ENCODE data around the gene PECR.

The PECR gene

DNA sequence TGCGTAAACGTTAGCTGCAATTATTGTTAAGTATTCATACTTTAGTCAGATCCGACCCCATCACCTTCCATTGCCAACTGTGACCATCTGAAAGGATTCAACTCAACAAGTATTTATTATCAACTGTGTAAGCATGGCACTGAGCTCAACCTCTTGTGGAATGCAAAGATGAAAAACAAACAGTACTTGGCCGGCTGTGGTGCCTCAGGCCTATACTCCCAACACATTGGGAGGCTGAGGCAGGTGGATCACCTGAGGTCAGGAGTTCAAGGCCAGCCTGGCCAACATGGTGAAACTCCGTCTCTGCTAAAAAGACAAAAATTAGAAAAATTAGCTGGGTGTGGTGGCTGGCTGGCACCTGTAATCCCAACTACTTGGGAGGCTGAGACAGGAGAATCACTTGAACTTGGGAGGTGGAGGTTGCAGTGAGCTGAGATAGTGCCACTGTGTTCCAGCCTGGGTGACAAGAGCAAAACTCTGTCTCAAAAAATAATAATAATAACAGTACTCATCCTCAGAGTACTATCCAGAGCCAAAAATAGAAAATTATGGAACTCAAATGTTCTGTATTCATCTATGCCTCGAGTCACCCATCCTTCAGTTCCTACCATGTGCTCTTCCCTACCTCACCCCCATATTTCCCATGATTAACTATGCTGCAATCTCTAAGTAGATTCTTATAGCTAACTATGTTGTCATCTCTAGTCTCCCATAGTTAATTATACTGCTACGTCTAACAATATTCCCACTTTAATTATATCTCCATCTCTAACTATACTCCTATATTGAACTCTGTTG lies 59.6 kb downstream of the PECR start:
- no peaks in the 10 kb centered on the region for H3K9me3 ChIP-seq
- no peak overlapping the region for H3K4me3 ChIP-seq
- no peaks in the 10 kb centered on the region for H4K20me1 ChIP-seq
- H3K4me2 ChIP-seq, result no peak overlapping the region
- no peak for TF ChIP-seq Cebpa-rat (IDR thresholded peaks at IDR 0.05)
- H3K9ac ChIP-seq, result no peak overlapping the region
- H3K36me3 ChIP-seq, result no peaks in the 10 kb centered on the region
- no peaks in the 10 kb centered on the region for H3K27me3 ChIP-seq
- no peak overlapping the region for H3K27ac ChIP-seq
- H3K4me1 ChIP-seq, result peaks cover 8% of the 10 kb centered on the region

DNA sequence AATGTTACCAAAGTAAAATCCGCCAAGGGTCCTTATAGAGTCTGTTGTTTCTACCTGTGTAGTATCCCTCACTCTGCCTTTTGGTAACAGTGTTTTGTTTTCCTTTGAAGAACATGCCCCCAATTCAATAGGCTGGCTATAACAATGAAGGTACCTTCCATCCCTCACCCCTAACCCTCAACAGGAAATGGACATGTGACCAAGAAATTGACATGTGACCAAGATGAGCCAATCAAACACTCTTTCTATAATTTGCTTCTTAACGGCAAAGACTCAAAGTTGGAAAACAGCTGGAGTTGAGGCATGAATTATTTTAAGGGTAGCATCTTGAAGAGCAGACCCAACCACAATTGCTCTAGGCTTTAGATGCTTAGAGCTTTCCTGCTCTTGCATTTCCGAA lies 62.9 kb downstream of the PECR start:
- no peaks in the 10 kb centered on the region for H3K36me3 ChIP-seq
- H3K27me3 ChIP-seq, result no peaks in the 10 kb centered on the region
- H3K27ac ChIP-seq, result no peak overlapping the region
- H4K20me1 ChIP-seq, result no peaks in the 10 kb centered on the region
- TF ChIP-seq Cebpa-rat (IDR thresholded peaks at IDR 0.05), result no peak
- H3K4me2 ChIP-seq, result no peak overlapping the region
- H3K4me3 ChIP-seq, result no peak overlapping the region
- H3K9me3 ChIP-seq, result no peaks in the 10 kb centered on the region
- H3K4me1 ChIP-seq, result peaks cover 34% of the 10 kb centered on the region
- H3K9ac ChIP-seq, result no peak overlapping the region

DNA sequence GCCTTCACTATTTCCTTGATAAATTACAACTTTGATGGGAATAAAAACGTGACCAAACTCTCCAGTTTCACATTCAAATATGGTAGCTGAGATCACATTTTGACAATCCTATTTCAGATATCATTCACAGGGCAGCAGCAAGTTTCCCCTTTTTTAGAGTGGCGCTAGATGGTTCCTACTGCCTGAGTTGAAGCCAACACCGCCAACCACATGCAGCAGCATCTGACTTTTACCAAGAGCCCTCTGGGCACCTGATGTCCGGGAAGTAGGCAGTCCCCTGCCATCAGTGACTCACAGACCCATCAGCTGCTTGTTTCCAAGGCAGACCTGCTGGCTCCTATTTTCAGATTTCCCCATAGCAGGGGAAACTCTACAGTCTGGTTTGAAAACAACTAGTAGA lies 64.2 kb downstream of the PECR start:
- Histone ChIP-seq H3K9ac (no peak overlapping the region), H3K4me3 (no peak overlapping the region), H3K36me3 (no peaks in the 10 kb centered on the region), H3K27ac (no peak overlapping the region), H3K4me1 (peaks cover 38% of the 10 kb centered on the region), H3K27me3 (no peaks in the 10 kb centered on the region), H4K20me1 (no peaks in the 10 kb centered on the region), H3K4me2 (peak overlapping the region; percentile 65), H3K9me3 (no peaks in the 10 kb centered on the region)
- TF ChIP-seq Cebpa-rat (IDR thresholded peaks at IDR 0.05), result no peak

DNA sequence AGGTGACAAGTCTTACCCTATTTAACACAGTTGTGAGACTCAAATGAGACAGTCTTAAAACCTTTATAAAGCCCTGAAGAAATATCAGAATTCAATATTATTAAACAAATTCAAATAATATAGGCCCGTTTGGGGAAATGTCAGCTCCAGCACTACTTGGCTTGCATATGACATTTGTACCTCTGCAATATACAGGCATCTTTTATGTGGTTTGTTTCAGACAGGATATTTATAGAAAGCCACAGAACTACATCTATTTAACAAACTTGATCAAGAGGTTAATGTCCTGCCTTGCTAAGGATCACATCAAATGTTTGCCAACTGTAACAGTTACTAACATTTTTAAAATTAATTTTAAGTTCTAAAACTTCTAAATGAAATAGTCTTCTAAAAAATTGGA lies 65.0 kb downstream of the PECR start:
- peaks cover 45% of the 10 kb centered on the region for H3K4me1 ChIP-seq
- H3K36me3 ChIP-seq, result no peaks in the 10 kb centered on the region
- no peak overlapping the region for H3K9ac ChIP-seq
- no peaks in the 10 kb centered on the region for H4K20me1 ChIP-seq
- peak overlapping the region; percentile 65 for H3K4me2 ChIP-seq
- H3K9me3 ChIP-seq, result no peaks in the 10 kb centered on the region
- H3K4me3 ChIP-seq, result no peak overlapping the region
- no peak overlapping the region for H3K27ac ChIP-seq
- no peak for TF ChIP-seq Cebpa-rat (IDR thresholded peaks at IDR 0.05)
- no peaks in the 10 kb centered on the region for H3K27me3 ChIP-seq

DNA sequence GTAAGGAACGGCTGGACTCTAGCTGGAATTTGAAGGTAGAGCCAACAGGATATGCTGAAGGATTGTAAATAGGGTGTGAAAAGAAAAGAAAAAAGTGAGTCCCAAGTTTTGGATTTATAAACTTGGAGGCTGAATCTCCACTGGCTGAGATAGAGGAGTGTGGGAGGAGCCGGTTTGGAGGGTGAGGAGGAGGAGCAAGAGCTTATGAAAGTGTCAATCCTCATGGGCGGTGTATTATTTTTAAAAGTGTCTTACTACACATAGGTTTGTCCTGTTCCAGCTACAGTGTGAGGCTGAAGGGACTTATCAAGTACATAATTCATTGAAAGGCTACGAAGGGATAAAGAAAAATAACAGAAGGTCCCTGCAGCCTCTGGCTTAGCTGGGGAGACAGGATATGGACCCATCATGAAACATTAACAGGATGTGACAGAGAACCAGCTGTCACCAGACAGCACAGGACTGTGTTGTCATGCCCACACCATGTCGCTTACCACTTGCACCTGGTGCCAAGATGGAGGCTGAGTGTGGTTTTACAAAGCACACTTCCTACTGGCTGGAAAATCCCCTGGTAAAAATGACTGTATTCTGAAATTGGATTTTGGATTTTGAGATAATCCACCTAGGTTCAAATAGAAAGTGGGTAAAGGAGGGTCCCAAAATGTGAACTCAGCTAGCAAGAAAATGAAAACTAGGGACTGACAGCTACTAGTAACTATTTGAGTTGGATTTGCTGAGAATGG lies 65.7 kb downstream of the PECR start:
- H3K4me2 ChIP-seq, result peak overlapping the region; percentile 65
- TF ChIP-seq Cebpa-rat (IDR thresholded peaks at IDR 0.05), result no peak
- H3K9ac ChIP-seq, result no peak overlapping the region
- H3K27me3 ChIP-seq, result no peaks in the 10 kb centered on the region
- H4K20me1 ChIP-seq, result no peaks in the 10 kb centered on the region
- no peaks in the 10 kb centered on the region for H3K36me3 ChIP-seq
- peak overlapping the region; percentile 37; the same call in 1 of the 2 replicates for H3K27ac ChIP-seq
- peaks cover 45% of the 10 kb centered on the region for H3K4me1 ChIP-seq
- no peaks in the 10 kb centered on the region for H3K9me3 ChIP-seq
- H3K4me3 ChIP-seq, result no peak overlapping the region

DNA sequence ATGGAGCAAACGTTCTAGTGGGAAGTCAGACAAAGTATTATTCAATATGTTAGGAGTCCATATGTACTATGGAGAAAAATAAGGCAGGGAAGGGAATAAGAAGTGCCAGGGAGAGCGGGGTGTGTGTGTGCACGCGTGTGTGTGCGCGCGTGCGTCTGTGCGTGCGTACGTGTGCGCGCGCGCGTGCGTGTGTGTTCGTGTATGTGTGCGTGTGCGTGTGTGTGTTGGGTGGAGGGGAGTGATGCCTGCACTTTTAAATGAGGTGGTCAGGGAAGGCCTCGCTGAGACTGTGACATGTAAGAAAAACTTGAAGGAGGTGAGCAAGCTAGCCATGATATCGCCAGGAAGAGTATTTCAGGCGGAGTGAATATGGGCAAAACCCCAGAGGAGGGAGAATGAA lies 66.6 kb downstream of the PECR start:
- Histone ChIP-seq H3K27me3 (no peaks in the 10 kb centered on the region), H3K4me3 (no peak overlapping the region), H3K4me2 (peak overlapping the region; percentile 65; the same call in 1 of the 2 replicates), H3K36me3 (no peaks in the 10 kb centered on the region), H4K20me1 (no peaks in the 10 kb centered on the region), H3K9ac (no peak overlapping the region), H3K27ac (no peak overlapping the region), H3K4me1 (peaks cover 45% of the 10 kb centered on the region), H3K9me3 (no peaks in the 10 kb centered on the region)
- TF ChIP-seq Cebpa-rat (IDR thresholded peaks at IDR 0.05), result no peak

DNA sequence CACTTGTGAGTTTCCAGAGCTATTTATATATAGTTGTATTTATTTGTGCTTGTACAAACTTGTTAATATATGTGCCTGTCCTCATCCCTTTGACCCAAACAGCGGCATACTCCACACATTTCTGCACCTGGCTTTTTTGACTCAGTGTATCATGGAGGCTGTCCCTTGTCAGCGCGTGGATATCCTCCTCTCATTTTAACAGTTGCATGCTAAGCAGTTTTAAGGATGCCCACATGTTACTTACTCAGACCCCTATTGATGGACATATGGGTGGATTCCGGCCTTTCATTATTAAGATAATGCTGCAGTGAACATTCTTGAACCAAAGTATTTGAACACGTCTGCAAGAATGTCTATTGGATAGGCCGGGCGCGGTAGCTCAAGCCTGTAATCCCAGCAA lies 67.6 kb downstream of the PECR start:
- no peaks in the 10 kb centered on the region for H3K27me3 ChIP-seq
- peaks cover 45% of the 10 kb centered on the region for H3K4me1 ChIP-seq
- TF ChIP-seq Cebpa-rat (IDR thresholded peaks at IDR 0.05), result no peak
- H3K4me3 ChIP-seq, result peak overlapping the region; percentile 94
- H3K36me3 ChIP-seq, result no peaks in the 10 kb centered on the region
- no peak overlapping the region for H3K9ac ChIP-seq
- H3K9me3 ChIP-seq, result no peaks in the 10 kb centered on the region
- peak overlapping the region; percentile 56 for H3K4me2 ChIP-seq
- H3K27ac ChIP-seq, result no peak overlapping the region
- no peaks in the 10 kb centered on the region for H4K20me1 ChIP-seq

DNA sequence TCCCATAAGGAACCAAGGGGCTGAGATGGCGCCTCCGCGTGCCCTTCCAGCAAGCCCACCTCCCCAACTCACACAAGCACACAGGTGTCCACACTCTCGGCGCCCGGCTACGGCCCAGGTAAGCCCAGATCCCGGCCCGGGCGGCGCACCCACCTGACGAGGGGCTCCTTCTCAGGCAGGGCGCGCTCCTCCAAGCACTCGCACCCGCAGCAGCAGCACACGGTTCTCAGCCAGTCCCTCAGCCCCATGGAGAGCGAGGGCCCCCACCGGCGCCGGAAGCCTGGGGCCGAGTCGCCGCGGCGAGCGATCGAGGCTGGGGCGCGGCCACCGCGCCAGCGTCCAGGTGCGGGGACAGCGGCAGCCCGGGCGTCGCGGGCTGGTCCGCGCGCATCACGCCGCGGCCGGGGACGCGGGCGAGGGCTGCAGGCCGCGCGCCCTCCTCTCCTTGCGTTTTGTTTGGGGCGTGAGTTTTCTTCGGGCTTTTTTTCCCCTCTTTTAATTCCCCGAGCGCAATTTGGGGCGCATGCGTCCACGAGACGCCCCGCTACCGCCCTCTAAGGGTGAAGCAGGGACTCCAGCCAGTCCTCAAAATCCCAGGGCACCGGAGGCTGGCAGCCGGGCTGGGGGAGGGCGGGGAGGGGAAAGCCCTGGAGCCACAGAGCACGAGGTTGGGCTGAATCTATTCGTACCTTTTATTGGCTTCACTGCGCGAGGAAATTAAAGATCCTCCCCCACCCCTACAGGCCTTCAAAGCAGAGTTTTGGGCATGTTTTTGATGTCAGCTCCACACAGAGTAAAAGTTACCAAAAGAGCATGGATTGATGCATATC lies 68.3 kb downstream of the PECR start, which contains the start of gene MREG:
MREG (minus strand) TSS at position 472 of the 830 bp plus-strand sequence; CDS start at position 248, 224 bp downstream.
- no peak for TF ChIP-seq Cebpa-rat (IDR thresholded peaks at IDR 0.05)
- peak within 1 kb of the TSS; percentile 97 for H3K4me2 ChIP-seq
- H3K4me1 ChIP-seq, result peaks cover 45% of the 10 kb centered on the region
- H3K27ac ChIP-seq, result peak within 1 kb of the TSS; percentile 85
- H4K20me1 ChIP-seq, result no peaks in the 10 kb centered on the region
- no peaks in the 10 kb centered on the region for H3K27me3 ChIP-seq
- H3K36me3 ChIP-seq, result no peaks in the 10 kb centered on the region
- H3K9me3 ChIP-seq, result no peaks in the 10 kb centered on the region
- H3K4me3 ChIP-seq, result peak within 1 kb of the TSS; percentile 94
- H3K9ac ChIP-seq, result peak within 1 kb of the TSS; percentile 91

DNA sequence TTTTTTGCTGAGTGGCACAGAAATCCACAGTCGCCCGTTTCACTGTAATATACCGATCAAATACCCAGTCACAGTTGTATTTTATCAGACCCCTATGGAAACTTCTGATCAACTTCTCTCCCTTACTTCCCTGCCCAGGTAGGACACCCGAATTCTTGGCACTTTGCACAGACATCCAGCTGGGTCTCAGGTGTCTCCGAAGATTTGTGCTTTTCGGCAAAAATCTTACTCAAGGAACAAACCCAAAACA lies 68.9 kb downstream of the PECR start:
- Histone ChIP-seq H4K20me1 (no peaks in the 10 kb centered on the region), H3K4me2 (peak overlapping the region; percentile 97), H3K4me3 (peak overlapping the region; percentile 94), H3K27me3 (no peaks in the 10 kb centered on the region), H3K9me3 (no peaks in the 10 kb centered on the region), H3K9ac (peak overlapping the region; percentile 91), H3K4me1 (peaks cover 45% of the 10 kb centered on the region), H3K36me3 (no peaks in the 10 kb centered on the region), H3K27ac (peak overlapping the region; percentile 85)
- TF ChIP-seq Cebpa-rat (IDR thresholded peaks at IDR 0.05), result no peak
